ENCODE measurements around the gene BCAS4. TPM values are rescaled to one million over a fixed set of nuclear protein-coding genes. Genes with fewer than 3 reads are reported as not detected.

The BCAS4 gene
- total and polyA plus RNA-seq, 3 donors from 2014 or later: 5.8 to 10.8 (median 7.6) TPM

DNA sequence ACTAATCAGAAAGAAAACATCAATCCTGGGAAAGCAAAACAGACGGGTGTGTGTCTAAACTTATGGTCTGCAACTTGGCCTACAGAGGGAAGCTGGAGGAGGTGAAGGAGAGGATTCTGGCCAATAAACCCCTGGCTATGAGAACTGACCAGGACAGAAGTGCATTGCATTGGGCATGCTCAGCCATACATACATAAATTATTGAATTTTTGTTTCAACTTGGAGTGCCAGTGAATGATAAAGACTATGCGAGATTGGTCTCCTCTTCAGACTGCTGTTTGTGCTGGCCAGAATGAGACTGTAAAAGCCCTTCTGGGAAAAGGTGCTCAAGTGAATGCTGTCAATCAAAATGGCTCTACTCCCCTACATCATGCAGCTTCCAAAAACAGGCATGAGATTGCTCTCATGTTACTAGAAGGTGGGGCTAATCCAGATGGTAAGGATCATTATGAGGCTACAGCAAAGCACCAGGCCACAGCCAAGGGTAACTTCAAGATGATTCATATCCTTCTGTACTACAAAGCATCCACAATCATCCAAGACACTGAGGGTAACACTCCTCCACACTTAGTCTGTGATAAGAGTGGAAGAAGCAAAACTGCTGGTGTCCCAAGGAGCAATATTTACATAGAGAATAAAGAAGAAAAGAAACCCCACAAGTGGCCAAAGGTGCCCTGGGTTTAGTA, 119.0 kb downstream of the BCAS4 start:
- DNase-seq: no peak
- TF ChIP-seq POLR2A (IDR thresholded peaks at IDR 0.05): no peak
- TF ChIP-seq, protein P1, sequence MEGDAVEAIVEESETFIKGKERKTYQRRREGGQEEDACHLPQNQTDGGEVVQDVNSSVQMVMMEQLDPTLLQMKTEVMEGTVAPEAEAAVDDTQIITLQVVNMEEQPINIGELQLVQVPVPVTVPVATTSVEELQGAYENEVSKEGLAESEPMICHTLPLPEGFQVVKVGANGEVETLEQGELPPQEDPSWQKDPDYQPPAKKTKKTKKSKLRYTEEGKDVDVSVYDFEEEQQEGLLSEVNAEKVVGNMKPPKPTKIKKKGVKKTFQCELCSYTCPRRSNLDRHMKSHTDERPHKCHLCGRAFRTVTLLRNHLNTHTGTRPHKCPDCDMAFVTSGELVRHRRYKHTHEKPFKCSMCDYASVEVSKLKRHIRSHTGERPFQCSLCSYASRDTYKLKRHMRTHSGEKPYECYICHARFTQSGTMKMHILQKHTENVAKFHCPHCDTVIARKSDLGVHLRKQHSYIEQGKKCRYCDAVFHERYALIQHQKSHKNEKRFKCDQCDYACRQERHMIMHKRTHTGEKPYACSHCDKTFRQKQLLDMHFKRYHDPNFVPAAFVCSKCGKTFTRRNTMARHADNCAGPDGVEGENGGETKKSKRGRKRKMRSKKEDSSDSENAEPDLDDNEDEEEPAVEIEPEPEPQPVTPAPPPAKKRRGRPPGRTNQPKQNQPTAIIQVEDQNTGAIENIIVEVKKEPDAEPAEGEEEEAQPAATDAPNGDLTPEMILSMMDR (IDR thresholded peaks at IDR 0.05): no peak
- peaks cover 50% of the 10 kb centered on the region for H3K4me1 ChIP-seq
- H3K36me3 ChIP-seq (ENCODE audit: low read depth, missing control alignments): no peaks in the 10 kb centered on the region
- no peaks in the 10 kb centered on the region for H3K9me3 ChIP-seq
- H3K4me3 ChIP-seq: no peak overlapping the region
- peak overlapping the region in 1 of 2 donors; percentile 13 for H3K27ac ChIP-seq
- 61 to 67% methylated on average over 2 of the region's 2 CpGs for WGBS, 2 donors
- intact Hi-C loops (cut with DNase I; ENCODE audit: low total_unique reads): no loop called here
- no peaks in the 10 kb centered on the region for H3K27me3 ChIP-seq

DNA sequence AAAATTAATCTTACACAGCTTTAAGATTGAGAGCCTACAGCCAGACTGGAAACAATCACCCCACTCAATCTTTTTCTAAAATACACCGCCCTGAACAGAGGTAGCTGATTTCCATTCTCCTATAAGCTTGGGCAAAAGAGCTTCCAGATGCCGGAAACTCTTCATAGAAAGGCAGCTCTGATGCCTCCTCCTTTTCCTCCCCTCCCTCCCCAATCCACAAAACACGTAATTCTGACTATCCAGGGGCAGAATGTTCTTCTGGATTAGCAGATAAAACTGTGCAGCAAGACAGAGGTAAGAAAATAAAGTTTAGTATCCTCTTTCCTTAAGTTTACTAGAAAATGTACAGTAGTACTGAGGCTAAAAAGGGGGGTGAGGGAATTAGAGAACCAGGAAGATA, 120.6 kb downstream of the BCAS4 start:
- peak overlapping the region in 1 of 2 donors; percentile 48 for H3K27ac ChIP-seq
- no peaks in the 10 kb centered on the region for H3K36me3 ChIP-seq (ENCODE audit: low read depth, missing control alignments)
- 41 to 45% methylated on average over 3 of the region's 3 CpGs for WGBS, 2 donors
- H3K4me1 ChIP-seq: peaks cover 56% of the 10 kb centered on the region
- no peak overlapping the region for H3K4me3 ChIP-seq
- H3K9me3 ChIP-seq: no peaks in the 10 kb centered on the region
- intact Hi-C loops (cut with DNase I; ENCODE audit: low total_unique reads): no loop called here
- no peak for DNase-seq
- H3K27me3 ChIP-seq: no peaks in the 10 kb centered on the region
- TF ChIP-seq, protein P1 (IDR thresholded peaks at IDR 0.05): no peak

DNA sequence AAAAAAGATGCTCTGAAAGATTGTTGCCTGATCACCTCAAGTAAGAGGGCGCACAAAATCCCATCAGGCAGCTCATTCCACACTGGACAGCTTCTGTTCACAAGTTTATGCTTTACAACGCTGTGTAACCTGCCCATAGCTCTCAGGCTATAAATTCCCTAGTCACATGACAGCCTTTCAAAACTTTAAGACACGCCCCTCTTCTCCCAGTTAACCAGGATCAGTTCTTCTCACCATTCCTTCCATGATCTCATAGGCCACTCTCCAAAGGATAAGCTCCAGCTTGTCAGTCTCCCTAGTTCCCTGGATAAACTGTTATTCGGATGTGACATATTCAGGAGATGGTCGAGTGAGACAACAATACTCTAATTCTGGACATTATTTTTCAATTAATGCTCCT, 121.4 kb downstream of the BCAS4 start:
- DNase-seq: no peak
- no peak for TF ChIP-seq POLR2A (IDR thresholded peaks at IDR 0.05)
- TF ChIP-seq, protein P1 (IDR thresholded peaks at IDR 0.05): no peak
- no peaks in the 10 kb centered on the region for H3K9me3 ChIP-seq
- peak overlapping the region in 1 of 2 donors; percentile 48 for H3K27ac ChIP-seq
- H3K27me3 ChIP-seq: no peaks in the 10 kb centered on the region
- no peak overlapping the region for H3K4me3 ChIP-seq
- no peaks in the 10 kb centered on the region for H3K36me3 ChIP-seq (ENCODE audit: low read depth, missing control alignments)
- 59 to 77% methylated on average over 5 of the region's 5 CpGs for WGBS, 2 donors
- H3K4me1 ChIP-seq: peaks cover 57% of the 10 kb centered on the region
- intact Hi-C loops (cut with DNase I; ENCODE audit: low total_unique reads): no loop called here

DNA sequence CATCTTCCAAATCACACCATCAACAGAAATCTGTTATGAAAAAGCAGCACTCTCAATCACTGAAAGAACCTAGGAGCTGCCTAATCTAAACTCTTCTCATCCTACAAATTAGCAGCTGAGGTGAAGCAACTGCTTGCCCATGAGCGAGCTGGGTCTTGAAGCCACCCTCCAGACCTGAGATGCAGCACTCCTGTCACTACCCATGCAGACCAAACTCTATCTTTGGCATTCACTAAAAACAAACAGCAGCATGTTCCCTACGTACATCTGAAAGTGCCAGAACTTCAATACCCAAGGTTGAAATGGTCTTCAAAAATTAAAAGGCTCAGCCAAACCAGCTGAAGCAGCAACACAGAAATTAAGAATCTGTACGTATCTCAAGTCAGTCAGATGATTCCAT, 122.1 kb downstream of the BCAS4 start:
- 55 to 59% methylated on average over 3 of the region's 3 CpGs for WGBS, 2 donors
- Histone ChIP-seq H3K4me3 (no peak overlapping the region), H3K4me1 (peaks cover 59% of the 10 kb centered on the region), H3K27me3 (no peaks in the 10 kb centered on the region), H3K9me3 (no peaks in the 10 kb centered on the region), H3K36me3 (ENCODE audit: low read depth, missing control alignments) (no peaks in the 10 kb centered on the region), H3K27ac (no peak overlapping the region)
- intact Hi-C loops (cut with DNase I; ENCODE audit: low total_unique reads): no loop called here
- TF ChIP-seq, protein P1 (IDR thresholded peaks at IDR 0.05): no peak
- no peak for TF ChIP-seq POLR2A (IDR thresholded peaks at IDR 0.05)
- no peak for DNase-seq

DNA sequence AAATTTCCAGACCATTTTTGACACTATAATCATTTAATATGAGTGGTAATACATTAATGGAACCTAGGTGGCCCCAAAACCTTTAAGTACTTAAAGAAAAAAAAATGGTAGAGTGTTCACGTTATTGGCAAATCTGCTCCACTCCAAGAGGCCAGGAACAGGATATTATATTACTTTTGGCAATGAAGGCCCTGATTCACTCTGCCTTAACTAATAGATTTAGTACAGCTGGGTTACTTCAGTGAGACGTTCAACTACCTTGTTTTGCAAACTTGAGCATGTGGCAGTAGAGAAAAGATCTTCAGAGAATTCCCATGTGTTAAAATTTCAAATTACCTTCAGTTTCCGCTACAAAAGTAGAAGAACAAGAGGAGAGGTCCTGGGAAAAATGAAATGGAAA, 123.5 kb downstream of the BCAS4 start:
- Histone ChIP-seq H3K27ac (no peak overlapping the region), H3K27me3 (no peaks in the 10 kb centered on the region), H3K36me3 (ENCODE audit: low read depth, missing control alignments) (no peaks in the 10 kb centered on the region), H3K9me3 (no peaks in the 10 kb centered on the region), H3K4me3 (no peak overlapping the region), H3K4me1 (peaks cover 57% of the 10 kb centered on the region)
- WGBS, 2 donors: 41 to 56% methylated on average over 3 of the region's 3 CpGs
- no peak for DNase-seq
- intact Hi-C loops (cut with DNase I; ENCODE audit: low total_unique reads): no loop called here
- TF ChIP-seq, protein P1 (IDR thresholded peaks at IDR 0.05): no peak
- TF ChIP-seq POLR2A (IDR thresholded peaks at IDR 0.05): no peak
